Spleen (tissue), 7 donors: ENCODE results near the gene NGFR.

Experiments
- CTCF ChIP-seq, 11 experiments: fragments of 200-600 bp in 7 of 11; fragments of 450-650 bp in 4 of 11; sonication (generic) in 4 of 11; IDR thresholded peaks in 8 of 11; conservative IDR thresholded peaks in 3 of 11; 1 replicate in 7 of 11; 2 replicates in 4 of 11; pipeline versions ENCODE4 v1.4.0 to v1.8.0; 2016 to 2021; ENCODE audit warnings: antibody characterized with exemption in 11 of 11, inconsistent platforms in 4 of 11, mild to moderate bottlenecking in 1 of 11
- POLR2A ChIP-seq, 3 donors: fragments of 450-650 bp; IDR thresholded peaks; one replicate each; pipeline ENCODE4 v1.5.1; 2017; ENCODE audit warnings: antibody characterized with exemption in 3 of 3, mild to moderate bottlenecking in 1 of 3
- donor health status: DM: no; HTN: no; CAD: no; lungs with moderate emphysema.
- donor health status: DM: no; HTN: no; CAD: no.
- donor health status: DM: no; HTN: no; CAD: no.

GRCh38 chr17:49502254-49502653, 7.2 kb downstream of the NGFR start:
- TF ChIP-seq CTCF (IDR thresholded peaks at IDR 0.05 in 8 of 11, conservative IDR thresholded peaks at IDR 0.05 in 3 of 11) (no peak), POLR2A (IDR thresholded peaks at IDR 0.05) (no peak)
